ENCODE results near the gene FHDC1.

FHDC1 gene

GRCh38 chr4:152974468-152975379, 38.6 kb downstream of the FHDC1 start:
- in situ Hi-C loops (cut with MboI; ENCODE audit: low pct_unique_long_range_greater_than_20kb, low sequenced_read_pairs): no loop called here

GRCh38 chr4:152975380-152976211, 39.5 kb downstream of the FHDC1 start:
- in situ Hi-C loops (cut with MboI; ENCODE audit: low pct_unique_long_range_greater_than_20kb, low sequenced_read_pairs): no loop called here
- no peak for DNase-seq

More at GRCh38 chr4:152974468-152975379, 38.6 kb downstream of the FHDC1 start:
- DNase-seq: no peak

GRCh38 chr4:152976212-152976761, 40.2 kb downstream of the FHDC1 start:
- DNase-seq: no peak
- in situ Hi-C loops (cut with MboI; ENCODE audit: low pct_unique_long_range_greater_than_20kb, low sequenced_read_pairs): no loop called here

- no peak for DNase-seq
- in situ Hi-C loops (cut with MboI; ENCODE audit: low pct_unique_long_range_greater_than_20kb, low sequenced_read_pairs): no loop called here
Observed at GRCh38 chr4:152979731-152980330, 43.7 kb downstream of the FHDC1 start.

- in situ Hi-C loops (cut with MboI; ENCODE audit: low pct_unique_long_range_greater_than_20kb, low sequenced_read_pairs): no loop called here
- no peak for DNase-seq
Observed at GRCh38 chr4:152981278-152981677, 45.2 kb downstream of the FHDC1 start.

- in situ Hi-C loops (cut with MboI; ENCODE audit: low pct_unique_long_range_greater_than_20kb, low sequenced_read_pairs): no loop called here
- no peak for DNase-seq
Observed at GRCh38 chr4:152981842-152982241, 45.7 kb downstream of the FHDC1 start.

GRCh38 chr4:152983221-152983620, 47.1 kb downstream of the FHDC1 start:
- DNase-seq: no peak

GRCh38 chr4:152983774-152984411, 47.8 kb downstream of the FHDC1 start:
- in situ Hi-C loops (cut with MboI; ENCODE audit: low pct_unique_long_range_greater_than_20kb, low sequenced_read_pairs): no loop called here
- DNase-seq: no peak

More at GRCh38 chr4:152983221-152983620, 47.1 kb downstream of the FHDC1 start:
- in situ Hi-C loops (cut with MboI; ENCODE audit: low pct_unique_long_range_greater_than_20kb, low sequenced_read_pairs): no loop called here

- in situ Hi-C loops (cut with MboI; ENCODE audit: low pct_unique_long_range_greater_than_20kb, low sequenced_read_pairs): no loop called here
- DNase-seq: no peak
Observed at GRCh38 chr4:152988721-152989553, 52.8 kb downstream of the FHDC1 start.

GRCh38 chr4:152989554-152989970, 53.4 kb downstream of the FHDC1 start:
- no peak for DNase-seq
- in situ Hi-C loops (cut with MboI; ENCODE audit: low pct_unique_long_range_greater_than_20kb, low sequenced_read_pairs): no loop called here

- in situ Hi-C loops (cut with MboI; ENCODE audit: low pct_unique_long_range_greater_than_20kb, low sequenced_read_pairs): no loop called here
Observed at GRCh38 chr4:152990471-152991131, 54.5 kb downstream of the FHDC1 start.

GRCh38 chr4:152991398-152991797, 55.3 kb downstream of the FHDC1 start:
- in situ Hi-C loops (cut with MboI; ENCODE audit: low pct_unique_long_range_greater_than_20kb, low sequenced_read_pairs): no loop called here
- no peak for DNase-seq

More at GRCh38 chr4:152990471-152991131, 54.5 kb downstream of the FHDC1 start:
- no peak for DNase-seq

GRCh38 chr4:152992027-152992426, 55.9 kb downstream of the FHDC1 start:
- no peak for DNase-seq
- in situ Hi-C loops (cut with MboI; ENCODE audit: low pct_unique_long_range_greater_than_20kb, low sequenced_read_pairs): no loop called here

- DNase-seq: no peak
- in situ Hi-C loops (cut with MboI; ENCODE audit: low pct_unique_long_range_greater_than_20kb, low sequenced_read_pairs): no loop called here
Observed at GRCh38 chr4:152992466-152992865, 56.3 kb downstream of the FHDC1 start.

- in situ Hi-C loops (cut with MboI; ENCODE audit: low pct_unique_long_range_greater_than_20kb, low sequenced_read_pairs): no loop called here
- no peak for DNase-seq
Observed at GRCh38 chr4:152994038-152994437, 57.9 kb downstream of the FHDC1 start.

GRCh38 chr4:152996111-152996571, 60.0 kb downstream of the FHDC1 start:
- no peak for DNase-seq
- in situ Hi-C loops (cut with MboI; ENCODE audit: low pct_unique_long_range_greater_than_20kb, low sequenced_read_pairs): no loop called here

GRCh38 chr4:152996672-152997071, 60.5 kb downstream of the FHDC1 start:
- in situ Hi-C loops (cut with MboI; ENCODE audit: low pct_unique_long_range_greater_than_20kb, low sequenced_read_pairs): no loop called here
- no peak for DNase-seq

Measured in KBM-7 (cell line).